C4-2B (cell line): Measurements from ENCODE around the gene SKI.

Experiments
- ZFX ChIP-seq: fragments of 450-650 bp; IDR thresholded peaks from 2 replicates; pipeline ENCODE4 v1.6.1; 2017
- TF ChIP-seq, protein P1 (sequence below): fragments of 450-650 bp; conservative IDR thresholded peaks from 2 replicates; pipeline ENCODE4 v1.5.1; 2017; ENCODE audit warnings: mild to moderate bottlenecking

GRCh38 chr1:2201062-2201461, 27.1 kb upstream of the SKI start:
- TF ChIP-seq, protein P1, sequence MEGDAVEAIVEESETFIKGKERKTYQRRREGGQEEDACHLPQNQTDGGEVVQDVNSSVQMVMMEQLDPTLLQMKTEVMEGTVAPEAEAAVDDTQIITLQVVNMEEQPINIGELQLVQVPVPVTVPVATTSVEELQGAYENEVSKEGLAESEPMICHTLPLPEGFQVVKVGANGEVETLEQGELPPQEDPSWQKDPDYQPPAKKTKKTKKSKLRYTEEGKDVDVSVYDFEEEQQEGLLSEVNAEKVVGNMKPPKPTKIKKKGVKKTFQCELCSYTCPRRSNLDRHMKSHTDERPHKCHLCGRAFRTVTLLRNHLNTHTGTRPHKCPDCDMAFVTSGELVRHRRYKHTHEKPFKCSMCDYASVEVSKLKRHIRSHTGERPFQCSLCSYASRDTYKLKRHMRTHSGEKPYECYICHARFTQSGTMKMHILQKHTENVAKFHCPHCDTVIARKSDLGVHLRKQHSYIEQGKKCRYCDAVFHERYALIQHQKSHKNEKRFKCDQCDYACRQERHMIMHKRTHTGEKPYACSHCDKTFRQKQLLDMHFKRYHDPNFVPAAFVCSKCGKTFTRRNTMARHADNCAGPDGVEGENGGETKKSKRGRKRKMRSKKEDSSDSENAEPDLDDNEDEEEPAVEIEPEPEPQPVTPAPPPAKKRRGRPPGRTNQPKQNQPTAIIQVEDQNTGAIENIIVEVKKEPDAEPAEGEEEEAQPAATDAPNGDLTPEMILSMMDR, result no peak
- no peak for TF ChIP-seq ZFX
